ENCODE results near the gene ANKRD13B.

ANKRD13B gene

DNA sequence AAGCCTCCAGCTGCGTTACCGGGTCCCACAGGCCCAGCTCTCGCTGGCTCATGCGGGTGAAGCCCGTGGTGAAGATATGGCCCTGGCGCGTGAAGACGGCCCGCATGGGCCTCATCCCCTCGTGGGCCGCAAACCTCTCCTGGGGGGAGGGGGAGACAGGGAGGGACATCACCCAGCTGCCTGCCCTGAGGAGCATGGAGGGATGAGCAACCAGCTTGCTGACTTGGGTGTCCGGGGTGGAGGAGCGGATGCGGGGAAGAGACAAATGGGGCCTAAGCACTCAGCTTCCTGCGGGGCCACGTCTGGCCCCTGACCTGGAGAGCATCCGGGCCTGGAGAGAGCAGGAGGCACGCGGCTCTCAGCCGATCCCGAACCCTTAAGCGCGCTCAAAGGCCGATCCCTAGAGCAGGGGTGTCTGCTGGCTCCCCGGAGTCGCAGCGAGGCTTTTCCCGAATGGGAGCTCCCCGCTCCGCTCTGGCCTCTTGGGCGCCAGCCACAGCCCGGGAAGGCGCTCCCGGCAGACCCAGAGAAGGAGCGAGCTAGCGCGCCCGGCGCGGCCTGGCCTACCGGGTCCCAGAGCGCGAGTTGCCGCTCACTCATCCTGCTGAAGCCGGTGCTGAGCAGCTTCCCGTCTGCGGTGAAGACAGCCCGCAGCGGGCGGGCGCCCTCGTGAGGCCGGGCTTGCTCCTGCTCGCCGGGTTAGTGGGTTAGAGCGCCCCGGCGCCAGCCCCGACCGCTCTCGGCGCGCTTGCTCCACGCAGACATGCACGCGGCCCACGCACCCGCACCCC, 24.7 kb downstream of the ANKRD13B start:
- Histone ChIP-seq H3K27me3 (ENCODE audit: control insufficient read depth in 1 of 2, insufficient read depth in 2 of 2, low read length in 2 of 2) (peaks cover 15 to 44% of the 10 kb centered on the region in 2 donors), H3K4me1 (ENCODE audit: control insufficient read depth in 1 of 2, insufficient read depth in 2 of 2, low read length in 2 of 2) (peaks cover 41 to 48% of the 10 kb centered on the region in 2 donors), H3K4me3 (ENCODE audit: low read depth in 1 of 2, low read length in 2 of 2) (peak overlapping the region; percentile 68 to 70), H3K9me3 (ENCODE audit: control insufficient read depth in 1 of 2, low read length in 2 of 2) (no peaks in the 10 kb centered on the region), H3K27ac (ENCODE audit: low read depth, low read length) (no peak overlapping the region), H3K36me3 (ENCODE audit: control insufficient read depth in 1 of 2, insufficient read depth in 2 of 2, low read length in 2 of 2) (no peaks in the 10 kb centered on the region), H3K9ac (ENCODE audit: low read depth in 1 of 2, low read length in 2 of 2) (peak overlapping the region; percentile 61 to 69)

DNA sequence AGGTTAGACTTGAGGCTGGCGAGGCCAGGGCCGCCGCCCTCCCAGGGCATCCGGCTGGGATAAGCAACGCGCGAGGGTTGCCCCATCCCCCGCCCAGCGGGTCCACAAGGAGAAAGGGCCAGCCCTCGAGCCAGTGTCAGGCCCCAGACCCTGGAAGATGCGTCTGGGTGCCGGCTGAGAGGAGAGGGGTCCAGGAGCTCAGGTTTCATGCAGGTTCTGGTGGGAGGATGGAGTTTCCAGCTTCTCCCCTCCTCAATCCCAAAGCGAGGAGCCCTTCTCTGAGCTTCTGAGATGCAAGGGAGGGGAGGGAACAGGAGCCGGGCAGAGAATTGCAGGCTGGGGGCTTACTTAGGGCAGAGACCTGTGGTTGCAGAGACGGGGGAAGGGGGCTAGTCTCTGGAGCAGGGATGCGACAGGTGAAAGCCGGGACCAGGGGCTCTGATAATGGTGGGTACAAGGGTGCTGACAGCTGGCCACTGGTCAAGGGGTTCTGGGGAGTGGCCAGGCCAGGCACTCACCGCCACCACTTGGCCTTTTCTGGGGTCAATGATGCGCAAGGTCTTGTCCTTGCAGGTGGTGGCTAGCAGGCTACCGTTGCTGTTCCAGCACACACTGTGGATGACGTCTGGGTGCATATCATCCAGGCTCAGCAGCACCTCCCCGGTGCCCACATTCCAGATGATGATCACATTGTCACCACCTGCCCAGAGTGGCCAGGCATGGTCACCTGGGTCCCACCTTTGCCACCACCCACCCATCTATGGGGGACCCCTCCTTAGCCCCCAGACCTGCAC, 25.5 kb downstream of the ANKRD13B start:
- Histone ChIP-seq H3K9me3 (ENCODE audit: control insufficient read depth in 1 of 2, low read length in 2 of 2) (no peaks in the 10 kb centered on the region), H3K27ac (ENCODE audit: low read depth, low read length) (no peak overlapping the region), H3K4me1 (ENCODE audit: control insufficient read depth in 1 of 2, insufficient read depth in 2 of 2, low read length in 2 of 2) (peaks cover 45 to 52% of the 10 kb centered on the region in 2 donors), H3K27me3 (ENCODE audit: control insufficient read depth in 1 of 2, insufficient read depth in 2 of 2, low read length in 2 of 2) (peaks cover 15 to 44% of the 10 kb centered on the region in 2 donors), H3K9ac (ENCODE audit: low read depth in 1 of 2, low read length in 2 of 2) (no peak overlapping the region), H3K4me3 (ENCODE audit: low read depth in 1 of 2, low read length in 2 of 2) (peak overlapping the region; percentile 48 to 70), H3K36me3 (ENCODE audit: control insufficient read depth in 1 of 2, insufficient read depth in 2 of 2, low read length in 2 of 2) (no peaks in the 10 kb centered on the region)

DNA sequence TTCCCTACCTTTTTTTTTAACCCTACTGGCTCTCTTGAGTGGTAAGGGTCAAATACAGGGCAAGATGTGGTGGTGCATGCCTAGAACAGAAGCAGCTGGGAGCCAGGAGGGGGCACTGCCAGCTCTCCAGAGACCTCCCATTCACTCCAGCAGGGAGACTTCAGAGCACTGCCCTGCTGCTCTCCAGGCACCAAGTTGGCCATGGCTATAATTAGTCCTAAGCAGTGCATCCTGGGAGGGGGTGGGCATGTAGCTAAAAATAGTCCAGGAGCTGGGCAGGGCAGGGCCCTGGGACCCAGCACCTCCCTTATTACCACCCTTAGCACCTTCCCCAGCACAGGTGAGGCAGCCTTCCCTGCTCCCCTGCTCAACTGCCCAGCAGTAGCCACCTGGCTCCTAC, 26.3 kb downstream of the ANKRD13B start:
- Histone ChIP-seq H3K27me3 (ENCODE audit: control insufficient read depth in 1 of 2, insufficient read depth in 2 of 2, low read length in 2 of 2) (peaks cover 15 to 39% of the 10 kb centered on the region in 2 donors), H3K27ac (ENCODE audit: low read depth, low read length) (no peak overlapping the region), H3K4me3 (ENCODE audit: low read depth in 1 of 2, low read length in 2 of 2) (no peak overlapping the region), H3K9me3 (ENCODE audit: control insufficient read depth in 1 of 2, low read length in 2 of 2) (no peaks in the 10 kb centered on the region), H3K4me1 (ENCODE audit: control insufficient read depth in 1 of 2, insufficient read depth in 2 of 2, low read length in 2 of 2) (peaks cover 37 to 45% of the 10 kb centered on the region in 2 donors), H3K36me3 (ENCODE audit: control insufficient read depth in 1 of 2, insufficient read depth in 2 of 2, low read length in 2 of 2) (no peaks in the 10 kb centered on the region), H3K9ac (ENCODE audit: low read depth in 1 of 2, low read length in 2 of 2) (no peak overlapping the region)

DNA sequence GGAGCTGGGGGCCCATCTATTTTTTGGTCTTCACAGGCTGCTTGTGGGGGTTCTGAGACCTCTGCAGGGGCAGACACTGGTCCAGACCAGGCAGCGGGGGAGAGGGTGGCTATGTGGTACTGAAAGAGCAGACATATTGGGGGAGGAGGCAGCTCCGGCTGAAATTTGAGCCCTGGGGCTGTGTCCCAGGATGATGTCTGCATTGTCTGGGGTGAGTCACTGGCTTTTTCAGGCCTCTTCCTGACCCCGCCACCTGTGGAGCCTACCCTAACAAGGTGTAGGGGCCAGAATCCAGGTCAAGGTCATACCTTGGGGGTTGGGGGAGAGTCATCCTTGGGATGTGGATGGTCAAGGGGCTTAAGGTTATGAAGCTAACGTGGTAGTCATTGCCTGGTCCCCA, 27.3 kb downstream of the ANKRD13B start:
- no peaks in the 10 kb centered on the region for H3K9me3 ChIP-seq (ENCODE audit: control insufficient read depth in 1 of 2, low read length in 2 of 2)
- H3K4me3 ChIP-seq (ENCODE audit: low read depth in 1 of 2, low read length in 2 of 2) = no peak overlapping the region
- no peak overlapping the region for H3K27ac ChIP-seq (ENCODE audit: low read depth, low read length)
- H3K36me3 ChIP-seq (ENCODE audit: control insufficient read depth in 1 of 2, insufficient read depth in 2 of 2, low read length in 2 of 2) = no peaks in the 10 kb centered on the region
- peaks cover 33 to 36% of the 10 kb centered on the region in 2 donors for H3K4me1 ChIP-seq (ENCODE audit: control insufficient read depth in 1 of 2, insufficient read depth in 2 of 2, low read length in 2 of 2)
- H3K27me3 ChIP-seq (ENCODE audit: control insufficient read depth in 1 of 2, insufficient read depth in 2 of 2, low read length in 2 of 2) = peaks cover 15 to 30% of the 10 kb centered on the region in 2 donors
- H3K9ac ChIP-seq (ENCODE audit: low read depth in 1 of 2, low read length in 2 of 2) = no peak overlapping the region

- Histone ChIP-seq H3K27me3 (ENCODE audit: control insufficient read depth in 1 of 2, insufficient read depth in 2 of 2, low read length in 2 of 2) (peaks cover 13 to 26% of the 10 kb centered on the region in 2 donors), H3K4me3 (ENCODE audit: low read depth in 1 of 2, low read length in 2 of 2) (no peak overlapping the region), H3K36me3 (ENCODE audit: control insufficient read depth in 1 of 2, insufficient read depth in 2 of 2, low read length in 2 of 2) (no peaks in the 10 kb centered on the region), H3K9me3 (ENCODE audit: control insufficient read depth in 1 of 2, low read length in 2 of 2) (no peaks in the 10 kb centered on the region), H3K9ac (ENCODE audit: low read depth in 1 of 2, low read length in 2 of 2) (no peak overlapping the region), H3K27ac (ENCODE audit: low read depth, low read length) (no peak overlapping the region), H3K4me1 (ENCODE audit: control insufficient read depth in 1 of 2, insufficient read depth in 2 of 2, low read length in 2 of 2) (peaks cover 31 to 32% of the 10 kb centered on the region in 2 donors)
Measured at GRCh38 chr17:29620779-29621500, 28.0 kb downstream of the ANKRD13B start.

- Histone ChIP-seq H3K27ac (ENCODE audit: low read depth, low read length) (no peak overlapping the region), H3K4me1 (ENCODE audit: control insufficient read depth in 1 of 2, insufficient read depth in 2 of 2, low read length in 2 of 2) (peaks cover 22 to 23% of the 10 kb centered on the region in 2 donors), H3K4me3 (ENCODE audit: low read depth in 1 of 2, low read length in 2 of 2) (peak overlapping the region; percentile 66), H3K27me3 (ENCODE audit: control insufficient read depth in 1 of 2, insufficient read depth in 2 of 2, low read length in 2 of 2) (peaks cover 6 to 18% of the 10 kb centered on the region in 2 donors), H3K36me3 (ENCODE audit: control insufficient read depth in 1 of 2, insufficient read depth in 2 of 2, low read length in 2 of 2) (peaks cover 0 to 3% of the 10 kb centered on the region in 2 donors), H3K9ac (ENCODE audit: low read depth in 1 of 2, low read length in 2 of 2) (no peak overlapping the region), H3K9me3 (ENCODE audit: control insufficient read depth in 1 of 2, low read length in 2 of 2) (no peaks in the 10 kb centered on the region)
Measured at GRCh38 chr17:29621751-29622194, 28.8 kb downstream of the ANKRD13B start.

DNA sequence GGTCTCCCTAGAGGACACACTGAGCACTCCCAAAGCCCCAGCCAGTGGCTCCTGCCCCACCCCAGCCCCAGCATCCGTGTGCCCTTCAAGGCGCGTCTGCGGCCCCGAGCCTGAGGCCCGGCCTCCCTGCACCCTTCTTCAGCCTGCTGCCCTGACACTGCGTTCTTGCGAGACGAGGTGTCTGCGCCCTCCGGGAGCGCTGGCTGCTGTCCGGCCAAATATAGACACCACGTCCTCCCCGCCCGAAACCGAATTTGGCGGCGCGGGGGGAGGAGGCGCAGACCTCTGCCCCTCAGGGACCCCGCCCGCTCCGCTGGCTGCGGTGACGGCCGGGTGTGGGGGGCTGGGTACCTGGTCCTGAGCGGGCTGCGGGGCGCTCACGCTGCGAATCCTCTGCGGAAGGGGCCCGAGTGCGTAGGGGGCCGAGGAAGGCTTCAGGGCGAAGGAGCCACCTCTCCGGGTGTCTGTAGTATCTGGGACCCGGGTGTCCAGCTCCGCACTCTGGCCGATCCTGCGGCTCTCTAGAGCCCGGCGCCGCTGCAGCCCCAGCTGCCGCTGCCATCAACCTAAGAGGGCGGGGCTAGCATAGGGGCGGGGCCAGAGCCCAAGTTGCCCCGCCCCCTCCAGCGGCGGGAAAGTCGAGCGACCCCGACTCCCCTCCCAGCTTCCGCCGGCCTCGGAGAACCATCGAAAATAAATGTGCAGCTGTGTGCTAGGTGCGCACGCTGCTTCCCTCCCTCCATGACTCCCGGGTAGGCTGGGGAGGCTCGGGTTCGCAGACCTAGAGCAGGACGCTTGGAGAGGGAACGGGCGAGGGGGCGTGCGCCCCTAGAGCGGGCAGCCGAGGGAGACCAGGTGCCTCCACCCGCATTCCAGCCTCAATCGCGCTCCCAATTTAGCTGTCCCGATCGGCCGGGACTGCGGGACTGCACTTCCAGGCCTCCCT, 29.7 kb downstream of the ANKRD13B start, which contains the start of gene CORO6:
Gene CORO6 (minus strand): TSS at position 576 of the 946 bp plus-strand sequence. CDS start 1,491 bp downstream, outside the sequence.
- Histone ChIP-seq H3K27ac (ENCODE audit: low read depth, low read length) (no peak within 1 kb of the TSS), H3K9ac (ENCODE audit: low read depth in 1 of 2, low read length in 2 of 2) (peak within 1 kb of the TSS; percentile 37 to 47), H3K4me3 (ENCODE audit: low read depth in 1 of 2, low read length in 2 of 2) (peak within 1 kb of the TSS; percentile 66), H3K36me3 (ENCODE audit: control insufficient read depth in 1 of 2, insufficient read depth in 2 of 2, low read length in 2 of 2) (peaks cover 0 to 3% of the 10 kb centered on the region in 2 donors), H3K4me1 (ENCODE audit: control insufficient read depth in 1 of 2, insufficient read depth in 2 of 2, low read length in 2 of 2) (peaks cover 14 to 15% of the 10 kb centered on the region in 2 donors), H3K9me3 (ENCODE audit: control insufficient read depth in 1 of 2, low read length in 2 of 2) (no peaks in the 10 kb centered on the region), H3K27me3 (ENCODE audit: control insufficient read depth in 1 of 2, insufficient read depth in 2 of 2, low read length in 2 of 2) (peaks cover 6 to 14% of the 10 kb centered on the region in 2 donors)

DNA sequence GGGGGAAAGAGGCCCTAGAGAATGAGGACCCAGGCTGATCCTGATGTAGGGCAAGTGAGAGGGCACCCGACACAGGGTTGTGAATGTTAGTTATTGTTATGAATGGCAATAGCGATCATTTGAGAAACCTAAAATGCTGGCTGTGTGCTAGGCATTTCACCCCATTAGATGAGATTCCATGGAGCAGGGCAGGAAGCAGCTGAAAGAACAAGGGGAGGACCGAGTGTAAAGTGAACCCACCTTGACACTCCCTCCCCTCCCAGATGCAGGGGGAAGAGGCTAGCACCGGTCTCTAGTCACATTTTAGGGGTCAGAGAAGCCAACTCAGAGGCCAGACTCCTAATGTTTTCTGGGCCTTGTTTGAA, 30.3 kb downstream of the ANKRD13B start:
- Histone ChIP-seq H3K9ac (ENCODE audit: low read depth in 1 of 2, low read length in 2 of 2) (peak overlapping the region in 1 of 2 donors; percentile 47), H3K9me3 (ENCODE audit: control insufficient read depth in 1 of 2, low read length in 2 of 2) (no peaks in the 10 kb centered on the region), H3K4me1 (ENCODE audit: control insufficient read depth in 1 of 2, insufficient read depth in 2 of 2, low read length in 2 of 2) (peaks cover 9 to 10% of the 10 kb centered on the region in 2 donors), H3K27me3 (ENCODE audit: control insufficient read depth in 1 of 2, insufficient read depth in 2 of 2, low read length in 2 of 2) (peaks cover 6 to 13% of the 10 kb centered on the region in 2 donors), H3K27ac (ENCODE audit: low read depth, low read length) (no peak overlapping the region), H3K4me3 (ENCODE audit: low read depth in 1 of 2, low read length in 2 of 2) (peak overlapping the region; percentile 66), H3K36me3 (ENCODE audit: control insufficient read depth in 1 of 2, insufficient read depth in 2 of 2, low read length in 2 of 2) (peaks cover 0 to 5% of the 10 kb centered on the region in 2 donors)

- no peaks in the 10 kb centered on the region for H3K9me3 ChIP-seq (ENCODE audit: control insufficient read depth in 1 of 2, low read length in 2 of 2)
- peaks cover 2 to 5% of the 10 kb centered on the region in 2 donors for H3K27me3 ChIP-seq (ENCODE audit: control insufficient read depth in 1 of 2, insufficient read depth in 2 of 2, low read length in 2 of 2)
- H3K36me3 ChIP-seq (ENCODE audit: control insufficient read depth in 1 of 2, insufficient read depth in 2 of 2, low read length in 2 of 2) = peaks cover 0 to 10% of the 10 kb centered on the region in 2 donors
- no peak overlapping the region for H3K4me3 ChIP-seq (ENCODE audit: low read depth in 1 of 2, low read length in 2 of 2)
- no peak overlapping the region for H3K9ac ChIP-seq (ENCODE audit: low read depth in 1 of 2, low read length in 2 of 2)
- H3K27ac ChIP-seq (ENCODE audit: low read depth, low read length) = no peak overlapping the region
- peaks cover 9% of the 10 kb centered on the region in 2 donors for H3K4me1 ChIP-seq (ENCODE audit: control insufficient read depth in 1 of 2, insufficient read depth in 2 of 2, low read length in 2 of 2)
Measured at GRCh38 chr17:29624586-29624985, 31.7 kb downstream of the ANKRD13B start.

All from duodenal mucosa (tissue), 2 donors.